IPS-NIHi7 (cell line): ENCODE results near the gene WNT6.
"Not testable (repeated sequence)": the region's sequence is repeated elsewhere in the genome, so short reads cannot be mapped to it uniquely, and the experiment has no call there.

Experiments used
- DNase-seq: peaks from one replicate; pipeline ENCODE4 v3.0.0; 2012; ENCODE audit warnings: mixed read lengths; ENCODE audit errors: extremely low spot score

WNT6 gene

DNA sequence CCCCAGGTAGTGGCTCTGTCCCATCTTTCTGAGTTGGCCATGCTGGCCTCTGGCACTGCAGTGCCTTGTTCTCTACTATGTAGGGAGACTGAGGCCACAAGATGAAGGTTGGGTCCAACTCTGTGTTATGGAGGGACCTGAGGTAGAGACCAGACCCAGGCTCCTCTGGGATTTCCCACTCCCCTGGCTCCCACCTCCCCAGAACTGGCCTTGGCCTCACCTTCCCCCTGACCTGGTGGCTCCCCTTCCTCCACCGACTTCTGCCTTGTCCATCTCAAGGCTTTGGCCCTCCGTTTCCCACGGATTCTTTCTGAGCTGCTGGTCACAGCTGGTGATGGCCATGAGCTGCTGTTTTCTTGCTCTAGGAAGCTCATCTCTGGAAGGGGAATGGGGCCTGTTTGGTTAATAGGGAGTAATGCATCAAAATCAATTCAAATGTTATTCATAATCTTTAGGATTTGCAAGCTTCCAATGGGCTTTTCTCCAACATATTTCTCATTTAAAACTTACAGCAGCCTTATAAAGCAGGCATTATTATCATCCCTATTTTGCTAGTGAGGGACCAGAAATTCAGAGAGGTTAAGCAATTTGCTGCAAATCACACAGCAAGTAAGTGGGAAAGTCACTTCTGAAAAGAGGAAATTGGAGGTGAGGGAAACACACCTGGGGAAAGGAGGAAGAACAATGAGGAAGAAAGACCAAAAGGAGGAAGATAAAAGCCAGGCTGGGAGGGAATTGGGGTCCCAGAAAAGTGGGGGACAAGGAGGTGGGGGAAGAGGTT is 28.9 kb upstream of the WNT6 start:
- no peak for DNase-seq

DNA sequence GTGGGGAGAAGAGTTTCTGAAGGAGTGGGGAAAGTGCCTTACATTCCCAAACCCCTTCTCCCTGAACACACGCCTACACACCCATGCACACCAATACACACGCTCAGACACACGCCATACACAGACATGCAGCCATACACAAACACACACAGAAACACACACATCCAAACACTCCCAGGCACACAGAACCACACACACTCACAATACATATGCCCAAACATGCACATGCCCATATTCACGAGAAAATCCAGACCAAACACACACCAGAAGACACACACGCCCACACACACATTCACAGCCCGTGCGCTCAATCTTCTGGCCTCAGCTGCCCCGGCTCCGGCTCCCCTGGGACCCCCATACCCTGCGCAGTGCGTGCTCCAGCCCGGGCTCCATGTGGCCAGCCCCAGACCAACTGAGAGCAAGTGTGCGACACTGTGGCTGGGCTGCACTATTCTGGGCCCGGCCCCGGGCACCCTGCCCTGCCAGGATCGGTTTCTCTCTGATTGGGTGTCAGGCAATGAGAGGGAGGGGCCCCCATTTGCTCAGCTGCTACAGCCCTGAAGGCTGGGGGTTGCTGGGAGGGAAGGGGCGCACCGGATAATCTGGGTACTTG is 28.1 kb upstream of the WNT6 start, which contains the start of gene PRKAG3:
Gene PRKAG3 (minus strand): TSS at position 426 of the 613 bp plus-strand sequence.
- no peak for DNase-seq

DNA sequence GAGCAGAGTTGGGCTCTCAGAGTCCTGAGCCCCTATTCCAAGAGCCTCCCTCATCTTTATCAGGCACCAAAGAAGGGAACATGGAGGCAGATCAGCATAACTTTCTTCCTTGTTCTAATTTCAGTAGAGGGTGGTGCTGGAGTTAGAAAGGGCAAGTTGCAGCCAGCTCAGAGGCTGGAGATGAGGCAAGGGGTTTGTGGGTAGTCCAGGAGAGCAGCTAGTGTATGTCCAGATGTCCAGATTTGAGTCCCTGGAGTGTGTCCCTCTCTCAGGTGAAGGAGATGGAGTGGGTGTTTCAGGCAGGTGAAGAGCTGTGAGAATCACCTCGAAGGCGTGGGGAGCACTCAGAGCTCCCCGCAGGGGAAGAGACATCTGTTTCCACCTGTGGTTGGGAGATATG is 27.5 kb upstream of the WNT6 start:
- no peak for DNase-seq

DNA sequence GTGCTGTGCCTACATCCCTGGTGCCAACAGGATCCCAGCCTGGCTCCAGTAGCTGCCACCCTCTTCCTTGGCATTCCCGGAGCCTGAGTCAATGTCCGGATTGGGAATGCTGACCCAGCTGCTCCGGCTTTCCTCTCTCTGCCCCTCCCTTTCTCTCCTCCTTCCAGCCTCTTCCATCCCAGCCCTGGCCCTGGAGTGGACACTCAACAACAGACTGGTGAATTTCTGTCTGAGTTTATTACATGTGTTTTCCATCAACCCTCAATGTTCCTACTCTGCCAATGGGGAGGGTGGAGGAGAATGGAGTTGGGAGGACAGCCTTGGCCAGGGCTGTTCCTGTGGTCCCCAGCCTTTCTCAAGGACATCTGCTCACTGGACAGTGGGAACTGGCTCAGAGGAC is 27.1 kb upstream of the WNT6 start:
- no peak for DNase-seq

DNA sequence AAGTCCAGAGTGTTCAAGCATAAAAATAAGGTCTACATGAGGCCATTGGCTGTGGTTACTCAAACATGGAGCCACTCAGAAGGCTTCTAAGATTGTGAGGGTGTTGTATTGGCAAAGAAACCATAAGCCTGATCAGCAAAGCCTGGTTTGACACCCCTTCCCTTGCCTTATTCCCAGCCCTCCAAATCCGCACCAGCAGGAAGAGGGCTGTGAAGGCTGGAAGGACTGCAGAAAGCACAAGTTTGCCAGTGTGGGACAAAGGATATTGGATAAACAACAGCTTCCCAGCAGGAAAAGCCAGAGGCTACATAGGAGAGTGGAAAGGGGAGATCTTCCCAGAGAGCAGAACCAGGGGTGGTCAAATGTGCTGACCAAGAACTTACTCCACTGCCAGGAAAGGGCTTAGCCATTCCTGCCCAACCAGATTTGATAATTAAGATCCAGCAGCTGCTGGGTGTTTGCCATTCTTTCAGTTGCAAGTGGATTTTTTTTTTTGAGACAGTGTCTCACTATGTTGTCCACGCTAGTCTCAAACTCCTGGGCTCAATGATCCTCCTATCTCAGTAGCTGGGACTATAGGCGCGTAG is 26.5 kb upstream of the WNT6 start:
- no peak for DNase-seq

DNA sequence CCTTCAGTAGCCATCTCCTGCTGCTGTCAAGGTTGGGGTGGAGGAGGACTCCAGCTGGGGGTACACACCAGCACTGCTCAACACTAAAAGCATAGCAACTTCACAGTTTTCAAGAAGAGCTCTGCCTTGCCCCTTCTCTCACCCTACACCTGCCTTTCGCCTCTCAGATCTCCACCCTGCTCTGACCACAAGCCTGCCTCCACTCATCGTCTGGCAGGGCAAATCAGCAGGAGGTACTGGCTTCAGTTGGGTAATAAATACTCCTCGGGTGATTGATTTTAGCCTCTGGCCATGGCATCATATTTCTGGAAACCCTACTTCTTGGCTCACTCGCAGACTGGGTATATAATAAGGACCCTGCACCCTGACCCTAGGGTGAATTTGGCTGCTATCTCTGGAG is 24.9 kb upstream of the WNT6 start:
- no peak for DNase-seq

DNA sequence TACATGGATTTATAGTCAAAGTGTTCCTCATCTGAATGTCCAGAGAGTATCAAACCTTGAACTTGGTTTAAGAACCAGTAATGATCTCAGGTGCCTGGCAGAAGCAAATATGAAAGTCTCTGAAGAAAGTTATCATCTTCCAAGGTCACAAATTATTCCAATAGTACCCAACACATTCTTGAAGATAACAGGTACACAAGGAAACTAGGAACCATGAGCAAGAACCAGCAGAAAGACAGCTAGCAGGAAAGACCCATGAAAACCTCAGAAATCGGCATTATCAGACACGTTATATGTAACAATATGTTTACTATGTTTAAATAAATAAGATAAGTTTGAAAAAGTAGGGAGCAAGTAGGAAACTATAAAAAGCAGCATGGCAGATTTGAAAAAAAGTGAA is 22.1 kb upstream of the WNT6 start:
- DNase-seq = no peak

DNA sequence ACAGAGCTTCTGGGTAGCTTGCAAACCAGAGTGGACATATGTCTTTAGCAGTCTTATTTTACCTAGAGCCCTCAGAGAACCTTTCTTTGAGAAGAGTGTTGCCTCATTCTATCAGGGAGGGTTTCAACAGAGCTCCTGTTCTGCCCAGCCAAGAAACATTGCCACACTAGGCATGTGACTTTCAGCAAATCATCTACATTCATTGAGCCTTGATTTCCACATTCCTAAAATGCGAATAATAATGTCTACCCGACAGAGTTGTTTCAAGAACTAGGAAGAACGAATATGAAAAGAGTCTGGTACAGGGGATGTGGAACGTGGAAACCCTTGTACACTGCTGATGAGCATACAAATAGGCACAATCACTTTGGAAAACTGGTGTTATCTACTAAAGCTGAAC is 20.2 kb upstream of the WNT6 start:
- DNase-seq = no peak

DNA sequence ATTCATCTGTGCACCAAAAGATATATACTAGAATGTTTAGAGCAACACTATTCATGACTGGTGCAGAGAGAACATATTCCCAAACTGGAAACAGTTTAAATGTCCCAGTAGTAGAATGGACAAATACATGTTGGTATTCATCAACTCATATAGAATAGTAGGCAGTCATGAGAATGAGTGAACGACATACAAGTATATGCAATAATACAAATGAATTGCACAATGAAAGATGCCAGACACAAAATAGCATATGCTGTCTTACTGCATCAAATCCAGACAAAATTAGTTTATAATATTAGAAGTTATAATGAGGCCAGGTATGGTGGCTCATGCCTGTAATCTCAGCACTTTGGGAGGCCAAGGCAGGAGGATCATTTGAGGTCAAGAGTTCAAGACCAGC is 19.7 kb upstream of the WNT6 start:
- no peak for DNase-seq

DNA sequence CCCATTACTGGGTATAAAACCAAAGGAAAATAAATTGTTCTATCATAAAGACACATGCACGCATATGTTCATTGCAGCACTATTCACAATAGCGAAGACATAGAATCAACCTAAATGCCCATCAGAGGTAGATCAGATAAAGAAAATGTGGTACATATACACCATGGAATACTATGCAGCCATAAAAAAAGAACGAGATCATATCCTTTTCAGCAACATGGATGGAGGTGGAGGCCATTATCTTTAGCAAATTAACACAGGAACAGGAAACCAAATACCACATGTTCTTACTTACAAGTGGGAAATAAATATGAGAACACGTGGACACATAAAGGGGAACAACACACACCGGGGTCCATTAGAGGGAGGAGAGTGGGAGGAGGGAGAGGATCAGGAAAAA is 15.3 kb upstream of the WNT6 start:
- not testable (repeated sequence) for DNase-seq

DNA sequence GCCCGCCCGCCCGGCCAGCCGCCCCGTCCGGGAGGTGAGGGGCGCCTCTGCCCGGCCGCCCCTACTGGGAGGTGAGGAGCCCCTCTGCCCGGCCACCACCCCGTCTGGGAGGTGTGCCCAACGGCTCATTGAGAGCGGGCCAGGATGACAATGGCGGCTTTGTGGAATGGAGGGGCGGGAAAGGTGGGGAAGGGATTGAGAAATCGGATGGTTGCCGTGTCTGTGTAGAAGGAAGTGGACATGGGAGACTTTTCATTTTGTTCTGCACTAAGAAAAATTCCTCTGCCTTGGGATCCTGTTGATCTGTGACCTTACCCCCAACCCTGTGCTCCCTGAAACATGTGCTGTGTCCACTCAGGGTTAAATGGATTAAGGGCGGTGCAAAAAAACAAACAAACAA is 12.6 kb upstream of the WNT6 start:
- not testable (repeated sequence) for DNase-seq

DNA sequence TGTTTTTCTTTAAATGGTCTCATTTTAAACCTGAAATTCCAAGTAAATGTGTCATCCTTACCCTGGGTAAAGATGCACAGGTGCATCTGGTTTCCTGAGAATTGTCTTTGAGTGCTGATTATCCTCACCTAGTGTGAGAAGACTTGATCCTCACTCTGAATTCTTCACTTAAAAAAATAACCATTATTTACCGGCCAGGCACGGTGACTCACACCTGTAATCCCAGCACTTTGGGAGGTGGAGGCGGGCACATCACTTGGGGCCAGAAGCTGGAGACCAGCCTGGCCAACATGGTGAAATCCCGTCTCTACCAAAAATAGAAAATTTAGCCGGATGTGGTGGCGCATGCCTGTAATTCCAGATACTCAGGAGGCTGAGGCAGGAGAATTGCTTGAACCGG is 9.9 kb upstream of the WNT6 start:
- DNase-seq = no peak

DNA sequence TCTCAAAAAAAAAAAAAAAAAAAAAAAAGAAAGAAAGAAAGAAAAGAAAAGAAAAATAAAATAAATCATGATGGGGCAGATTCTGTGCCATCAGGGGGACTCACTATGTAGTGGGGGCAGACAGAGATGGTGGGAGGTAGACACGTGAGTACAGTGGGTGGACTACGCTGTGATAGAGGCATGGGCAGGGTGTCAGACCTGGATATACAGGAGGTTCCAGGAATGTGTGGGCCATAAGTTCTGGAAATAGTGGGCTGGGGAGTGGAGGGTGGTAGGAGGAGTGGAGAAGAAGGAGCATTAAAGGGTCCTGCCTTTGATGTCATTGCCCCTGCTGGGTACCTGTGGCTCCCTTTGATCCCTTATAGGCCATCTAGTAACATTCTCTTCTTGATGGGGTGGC is 8.8 kb upstream of the WNT6 start:
- DNase-seq = no peak

DNA sequence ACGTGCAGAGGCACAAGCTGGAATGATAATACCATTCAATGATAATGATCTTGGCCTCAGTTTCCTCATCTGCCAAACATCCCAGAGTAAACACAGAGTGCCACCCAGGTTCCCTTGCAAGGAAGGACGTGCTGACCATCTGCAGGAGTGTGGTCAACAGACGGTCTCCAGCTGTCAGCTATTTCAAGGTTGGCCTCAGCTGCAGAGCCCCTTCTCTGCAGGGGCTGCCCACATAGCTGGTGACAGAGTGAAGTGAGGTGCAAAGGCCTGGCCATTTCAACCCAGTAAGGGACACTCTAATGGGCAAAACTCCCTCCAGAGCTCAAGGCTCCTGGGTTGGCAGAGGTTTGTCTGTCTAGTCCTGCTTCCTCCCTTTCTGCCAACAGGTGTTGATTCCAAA is 8.3 kb upstream of the WNT6 start:
- no peak for DNase-seq

DNA sequence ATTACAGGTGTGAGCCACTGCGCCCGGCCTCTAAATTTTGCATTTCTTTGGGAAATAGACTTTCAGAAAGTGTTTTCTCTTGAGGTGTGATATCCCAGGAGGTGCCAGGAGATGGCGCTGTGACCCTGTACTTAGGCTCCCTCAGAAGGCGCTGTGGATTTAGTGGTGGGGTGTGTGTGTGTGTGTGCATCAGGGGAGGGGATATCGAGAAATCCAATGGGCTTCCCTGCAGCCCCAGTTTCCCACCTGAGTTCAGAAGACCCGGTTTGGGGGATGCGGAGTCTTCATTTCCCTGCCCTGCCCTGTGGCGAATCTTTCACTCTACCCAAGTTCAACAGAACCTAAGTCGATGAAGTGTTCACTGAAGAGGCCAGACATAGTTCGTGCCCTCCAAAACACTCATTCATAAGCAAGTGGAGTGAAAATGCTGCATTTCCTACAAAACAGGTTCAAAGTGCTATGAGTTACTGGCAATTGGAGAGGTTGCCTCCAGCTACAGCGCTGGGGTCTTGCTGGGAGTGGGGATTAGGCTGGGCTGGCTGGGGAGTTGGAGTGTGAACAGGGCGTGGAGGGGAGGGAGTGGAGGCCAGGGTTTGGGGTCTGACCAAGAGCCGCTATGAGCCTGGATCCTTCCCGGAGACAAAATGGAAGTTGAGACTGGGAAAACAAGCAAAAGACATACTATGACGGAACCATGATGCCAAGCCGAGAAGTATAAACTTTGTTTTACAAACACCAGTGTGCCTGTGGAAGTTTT is 6.5 kb upstream of the WNT6 start:
- DNase-seq = peak; percentile 67

DNA sequence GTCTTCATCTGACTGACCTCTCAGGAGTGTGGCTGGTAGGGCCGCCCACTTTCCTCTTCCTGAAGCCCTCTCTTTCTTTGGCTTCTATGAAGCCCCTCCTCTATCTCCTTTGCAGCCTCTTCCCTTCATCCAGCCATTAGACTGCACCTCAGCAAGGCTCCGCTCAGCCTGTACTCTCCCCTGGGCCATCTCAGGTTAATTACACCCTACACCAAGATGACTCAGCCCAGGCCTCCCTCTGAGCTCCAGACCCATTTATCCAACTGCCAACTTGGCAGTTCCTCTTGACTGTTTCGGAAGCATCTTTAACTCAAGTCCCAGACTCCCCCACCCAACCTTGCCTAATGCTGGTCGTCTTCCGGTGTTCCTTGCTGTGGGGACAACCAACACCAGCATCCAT is 5.8 kb upstream of the WNT6 start:
- DNase-seq = no peak

DNA sequence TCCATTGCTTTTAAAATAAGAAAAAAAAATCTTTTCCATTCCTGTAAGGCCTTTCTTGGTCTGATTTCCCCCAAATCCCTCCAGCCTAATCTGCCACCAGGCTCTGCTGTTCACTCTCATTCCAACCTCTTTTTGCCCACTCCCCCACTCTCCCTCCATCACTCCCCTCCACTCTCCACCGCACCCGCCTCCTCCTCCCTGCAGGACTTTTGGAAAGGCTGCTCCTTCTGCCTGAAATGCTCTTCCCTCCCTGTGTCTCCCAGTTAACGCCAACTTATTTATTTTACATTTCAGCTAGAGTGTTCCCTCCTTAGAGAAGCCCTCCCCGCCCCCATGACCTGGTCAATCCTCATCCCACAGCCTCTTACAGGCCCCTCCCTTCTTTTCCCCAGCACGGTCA is 4.7 kb upstream of the WNT6 start:
- DNase-seq = no peak

DNA sequence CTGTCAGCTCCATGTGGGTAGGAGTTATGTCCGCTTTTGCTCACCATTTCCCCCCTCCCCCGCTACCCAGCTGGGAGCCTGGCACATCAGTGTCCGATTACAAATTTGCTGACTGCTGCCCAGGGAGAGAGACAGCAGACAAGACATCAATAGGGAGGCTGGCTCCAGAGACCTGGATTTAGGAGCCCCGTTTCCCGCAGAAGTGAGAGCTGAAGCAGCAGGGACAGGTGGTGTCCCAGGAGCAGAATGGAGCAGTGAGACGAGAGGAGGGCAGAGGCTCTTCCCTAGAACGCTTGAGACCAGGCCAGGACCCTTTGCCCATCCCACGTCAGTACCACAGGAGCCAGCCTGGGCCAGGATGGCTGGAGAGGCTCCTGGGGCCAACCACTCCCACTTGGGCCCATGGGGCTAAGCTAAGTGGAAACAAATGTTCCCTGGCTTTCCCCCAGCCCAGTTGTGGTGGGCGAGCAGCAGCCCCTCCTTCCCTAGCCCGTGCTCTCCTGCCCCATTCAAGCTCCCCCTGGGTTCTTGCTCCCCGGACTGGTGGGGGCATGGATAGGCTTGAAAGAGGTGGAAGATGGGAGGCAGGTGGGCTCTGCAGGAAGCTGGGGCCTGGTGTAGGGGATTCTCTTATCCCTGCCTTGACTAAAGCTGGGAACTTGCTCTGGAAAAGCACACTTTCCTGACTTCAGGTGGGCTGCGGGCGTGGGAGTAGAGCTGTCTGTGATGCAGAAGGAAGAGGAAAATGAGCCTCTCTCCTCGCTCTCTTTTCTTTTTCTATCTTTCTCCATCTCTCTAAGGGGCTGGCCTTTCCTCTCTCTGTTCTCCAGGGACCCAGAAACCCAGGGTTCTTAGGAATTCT is 4.1 kb upstream of the WNT6 start:
- no peak for DNase-seq

DNA sequence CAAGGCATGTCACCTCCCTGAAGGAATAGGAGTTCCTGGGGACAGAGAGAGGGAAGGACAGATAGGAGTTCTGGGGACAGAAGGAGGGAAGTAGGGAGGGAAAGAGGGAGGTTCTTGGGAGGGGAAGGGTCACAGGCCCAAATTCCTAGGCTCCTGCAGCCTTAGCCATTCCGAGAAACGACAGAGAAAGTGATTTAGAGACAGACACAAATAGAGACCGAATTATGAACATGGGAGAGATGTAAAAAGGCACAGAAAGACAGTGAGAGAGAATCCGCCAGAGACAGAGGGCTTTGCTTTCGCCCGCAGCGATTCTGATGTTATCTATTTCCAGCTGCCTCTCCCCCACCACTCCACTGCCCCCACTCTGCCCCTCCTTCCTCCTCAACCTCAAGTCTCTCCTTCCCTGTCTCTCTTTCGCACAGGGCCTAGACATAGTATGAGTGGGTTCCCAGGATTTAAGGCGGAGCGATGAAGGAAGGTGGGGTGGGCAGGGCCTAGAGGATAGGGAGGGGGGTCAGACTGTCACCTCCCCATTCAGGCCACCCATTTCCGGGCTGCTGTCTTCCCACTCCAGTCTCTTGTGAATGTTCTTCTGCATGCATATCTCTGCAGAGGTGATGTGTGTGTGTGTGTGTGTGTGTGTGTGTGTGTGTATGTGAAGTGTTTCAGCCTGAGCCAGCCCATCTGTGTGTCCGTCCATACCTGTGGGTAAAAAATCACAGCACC is 3.3 kb upstream of the WNT6 start:
- no peak for DNase-seq

DNA sequence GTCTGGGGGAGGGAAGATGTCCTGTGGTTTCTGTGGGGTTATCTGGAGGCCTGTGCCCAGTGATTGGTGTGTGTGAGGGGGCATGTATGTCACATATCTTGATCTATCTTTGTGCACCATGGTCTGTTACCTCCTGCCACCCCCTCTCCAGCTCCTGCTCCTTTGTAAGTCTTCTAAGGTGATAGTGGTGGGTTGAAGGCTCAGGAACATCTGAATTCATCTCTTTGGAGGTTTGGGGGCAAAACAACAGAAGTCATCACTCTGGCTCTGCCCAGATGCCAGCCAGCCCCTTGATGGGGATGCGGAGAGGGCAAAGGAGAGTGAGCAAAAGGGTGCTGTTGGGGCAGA is 2.7 kb upstream of the WNT6 start:
- DNase-seq = no peak
